SH-SY5Y (cell line): Measurements from ENCODE around the gene CA5B.

Source experiments
- GATA2 ChIP-seq: IDR thresholded peaks from 2 replicates; pipeline ENCODE4 v1.6.1; 2011; ENCODE audit warnings: mild to moderate bottlenecking, low read depth, low read length
- GATA3 ChIP-seq: IDR thresholded peaks from 2 replicates; pipeline ENCODE4 v1.6.1; 2011; ENCODE audit warnings: low read depth, mild to moderate bottlenecking, low read length, moderate library complexity

The CA5B gene

DNA sequence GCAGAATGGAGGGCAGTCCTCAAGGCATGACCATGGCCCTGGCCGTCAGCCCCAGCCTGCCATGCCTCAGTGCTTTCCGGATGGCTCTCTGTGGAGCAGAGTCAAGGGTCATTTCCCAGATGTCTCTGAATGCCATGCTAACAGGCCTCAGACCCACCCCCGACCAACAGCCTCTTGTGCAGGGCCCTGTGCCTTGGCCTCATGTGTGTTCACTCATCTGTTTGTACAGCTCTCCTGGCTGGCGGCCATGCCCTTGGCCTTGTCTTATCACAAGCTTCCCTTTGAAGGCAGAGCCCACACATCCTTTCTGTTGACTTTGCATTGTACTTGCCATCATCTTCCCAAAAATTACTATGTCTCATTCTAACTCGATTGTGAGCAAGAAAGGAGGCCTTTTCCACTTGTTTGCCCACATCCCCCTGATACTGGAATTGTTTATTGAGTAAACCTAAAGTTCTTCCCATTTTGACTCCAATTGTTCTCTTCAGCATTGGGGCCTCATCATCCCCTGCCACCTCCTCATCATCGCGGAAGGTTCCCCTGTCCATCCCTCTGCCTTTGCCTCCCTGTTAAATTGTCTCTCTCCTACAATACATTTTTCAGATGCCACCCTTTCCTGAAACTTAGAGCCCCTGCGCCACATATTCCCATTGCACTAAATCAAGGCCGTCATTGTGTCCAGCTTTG, 6.3 kb downstream of the CA5B start:
- TF ChIP-seq GATA3, result no peak
- TF ChIP-seq GATA2, result no peak

DNA sequence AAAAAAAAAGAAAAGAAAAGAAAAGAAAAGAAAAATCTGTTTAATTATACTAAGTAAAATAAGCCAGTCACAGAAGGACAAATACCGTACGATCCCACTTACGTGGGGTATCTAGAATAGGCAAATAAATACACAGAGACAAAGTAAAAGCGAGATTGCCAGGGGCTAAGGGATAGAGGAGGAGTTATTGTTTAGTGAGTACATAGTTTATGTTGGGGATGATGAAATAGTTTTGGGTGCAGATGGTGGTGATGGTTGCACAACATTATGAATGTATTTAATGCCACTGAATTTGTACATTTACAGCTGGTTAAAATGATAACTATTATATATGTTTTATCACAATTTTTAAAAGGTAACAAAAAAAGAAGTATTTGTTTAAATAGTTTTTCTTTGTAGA, 7.1 kb downstream of the CA5B start:
- TF ChIP-seq GATA3 (no peak), GATA2 (no peak)

DNA sequence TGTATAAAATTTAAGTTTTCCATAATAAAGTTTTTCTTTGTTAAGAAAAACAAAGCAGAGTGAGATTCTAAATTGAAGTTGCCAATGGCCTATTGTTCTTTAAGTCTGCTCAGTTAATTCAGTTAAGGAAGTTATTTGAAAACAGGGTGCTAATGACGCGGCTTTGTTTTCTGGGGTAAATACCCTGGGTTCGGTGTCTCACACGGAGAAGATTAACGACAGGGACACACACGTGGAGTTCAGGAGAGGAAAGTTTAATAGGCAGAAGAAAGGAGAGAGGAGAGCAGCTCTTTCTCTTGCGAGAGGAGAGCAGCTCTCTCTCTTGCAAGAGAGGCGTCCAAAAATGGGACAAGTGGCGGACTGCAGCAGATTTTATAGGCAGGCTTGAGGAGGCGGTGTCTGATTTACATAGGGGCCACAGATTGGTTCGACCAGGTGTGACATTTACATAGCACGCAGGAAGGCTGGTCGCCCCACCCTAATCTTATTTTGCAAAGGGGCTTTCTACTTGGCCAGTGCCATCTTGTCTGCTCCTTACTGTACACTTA, 9.6 kb downstream of the CA5B start:
- no peak for TF ChIP-seq GATA2

DNA sequence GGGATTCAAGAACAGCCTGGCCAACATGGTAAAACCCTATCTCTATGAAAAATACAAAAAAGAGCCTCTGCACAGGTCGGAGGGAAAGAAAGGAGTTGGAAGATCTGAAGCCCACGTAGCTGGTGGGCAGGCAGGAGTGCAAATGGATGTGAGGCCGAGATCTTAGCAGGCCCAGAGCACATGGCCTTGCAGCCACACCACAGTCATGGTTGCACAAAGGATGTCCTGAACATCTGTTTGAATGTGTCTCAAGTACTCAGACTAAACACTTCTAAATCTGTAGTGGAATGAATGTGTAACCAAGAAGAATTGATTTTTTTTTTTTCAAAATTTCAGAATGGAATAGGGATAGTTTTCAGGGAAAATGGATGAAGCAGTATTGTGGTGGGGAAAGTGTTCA, 10.8 kb downstream of the CA5B start:
- TF ChIP-seq GATA3 (no peak), GATA2 (no peak)

DNA sequence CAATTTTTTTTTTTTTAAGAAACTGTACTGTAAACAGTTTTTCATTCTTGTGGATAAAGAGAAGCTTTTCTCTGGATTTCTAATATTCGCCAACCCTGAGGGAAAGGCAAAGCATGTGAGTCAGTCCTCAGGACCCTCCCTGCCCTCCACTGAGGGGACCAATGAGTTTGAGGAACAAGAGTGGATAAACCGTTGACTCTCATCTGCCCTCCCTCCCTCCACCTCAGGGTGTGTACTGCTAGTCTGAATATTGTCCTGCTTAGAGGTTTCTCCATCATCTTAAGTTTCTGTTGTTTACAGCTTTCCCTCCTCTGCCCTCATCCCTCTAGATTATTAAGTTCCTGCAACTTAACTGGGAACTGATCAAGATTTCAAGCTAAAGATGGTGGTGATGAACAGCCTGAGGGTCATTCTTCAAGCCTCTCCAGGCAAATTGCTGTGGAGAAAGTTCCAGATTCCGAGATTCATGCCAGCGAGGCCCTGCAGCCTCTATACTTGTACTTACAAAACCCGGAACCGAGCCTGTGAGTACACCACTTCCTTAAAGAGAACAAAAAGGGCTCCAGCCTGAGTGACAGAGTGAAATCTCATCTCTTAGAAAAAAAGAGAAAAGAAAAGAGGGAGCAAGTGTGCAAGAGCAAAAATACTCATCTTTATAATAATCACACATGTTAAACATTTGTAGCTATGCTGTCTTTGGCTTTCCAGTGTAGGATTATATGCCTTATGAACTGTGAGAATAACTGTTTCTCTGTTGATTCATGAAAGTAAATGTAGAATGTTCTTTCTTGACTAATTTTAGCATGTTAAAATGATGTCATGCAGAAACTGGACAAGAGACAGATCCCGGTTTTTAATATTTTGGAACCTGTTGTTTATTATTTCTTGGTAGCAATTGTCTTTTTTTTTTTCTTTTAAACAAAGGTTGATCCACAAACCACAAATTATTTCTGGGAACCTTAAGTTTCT, 11.9 kb downstream of the CA5B start:
- TF ChIP-seq GATA2 (no peak), GATA3 (no peak)

DNA sequence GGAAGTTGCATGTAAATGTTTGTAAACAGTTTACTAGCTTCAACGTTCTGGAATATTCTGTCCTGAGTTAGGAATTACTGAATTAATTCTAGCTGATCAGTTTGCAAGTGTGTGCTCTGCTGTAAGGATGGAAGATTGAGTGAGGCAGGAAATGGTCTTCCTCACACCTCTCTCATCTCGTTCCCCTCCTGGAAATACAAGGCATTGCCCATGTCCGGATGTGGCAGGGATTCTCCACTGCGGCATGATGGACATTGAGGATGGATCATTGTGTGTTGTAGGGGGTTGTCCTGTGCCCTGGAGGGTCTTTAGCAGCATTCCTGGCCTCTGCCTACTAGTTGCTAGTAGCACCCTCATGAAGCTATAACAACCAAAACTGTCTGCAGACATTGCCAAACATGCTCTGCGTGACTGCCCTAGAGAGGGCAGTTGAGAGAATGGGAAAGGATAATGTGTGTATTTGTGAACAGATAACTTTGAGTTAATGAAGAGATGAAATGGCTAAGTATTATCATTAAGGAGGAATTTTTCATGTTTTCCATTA, 12.6 kb downstream of the CA5B start:
- TF ChIP-seq GATA2 (no peak), GATA3 (no peak)

DNA sequence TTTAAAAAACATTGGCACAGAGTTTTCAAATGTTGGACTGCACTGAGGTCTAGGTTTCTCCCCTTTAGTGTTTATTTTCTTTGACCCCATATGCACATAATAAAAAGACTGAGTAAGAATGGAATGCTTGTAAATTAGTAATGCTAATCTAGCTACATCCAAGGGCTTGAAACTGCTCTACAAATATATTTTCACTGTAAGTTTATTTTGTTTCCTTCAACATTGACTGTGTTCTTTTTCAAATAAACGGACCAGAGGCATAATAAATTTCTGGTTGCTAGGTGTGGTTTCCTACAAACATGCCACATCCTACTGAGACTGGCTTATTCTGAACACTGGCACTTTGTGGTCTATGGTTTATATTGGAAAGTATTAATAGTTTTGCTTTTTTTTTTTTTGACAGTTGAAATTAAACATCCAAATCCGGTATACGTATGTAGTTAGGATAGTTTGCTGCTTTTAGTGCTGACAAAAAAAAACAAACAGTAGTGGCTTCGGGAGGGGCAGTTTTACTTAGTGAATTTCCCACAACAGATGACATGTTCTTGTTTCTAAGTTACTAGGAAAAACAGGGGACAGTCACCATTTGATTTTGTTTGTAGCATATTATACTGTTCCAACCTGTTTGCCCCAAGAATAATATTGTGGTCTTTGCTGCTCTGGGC, 13.2 kb downstream of the CA5B start:
- TF ChIP-seq GATA2 (no peak), GATA3 (no peak)

DNA sequence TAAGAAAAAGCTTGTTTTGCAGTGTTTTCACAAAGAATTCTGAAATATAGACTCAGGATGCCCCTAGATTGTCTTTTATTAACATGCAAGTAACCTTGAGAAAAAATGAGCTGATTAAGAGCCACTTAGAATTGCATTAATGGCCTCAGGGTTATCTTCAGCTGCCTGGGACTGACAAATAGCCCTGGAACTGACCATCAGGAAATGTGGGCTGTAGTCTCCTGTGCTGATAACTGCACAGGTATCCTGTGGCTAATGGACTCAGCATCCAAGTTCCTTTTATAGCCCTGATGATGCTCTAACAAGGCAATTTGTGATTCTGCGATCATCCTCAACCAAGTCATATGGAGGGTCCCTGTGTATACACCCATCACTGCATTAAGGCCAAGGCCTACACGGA, 17.0 kb downstream of the CA5B start:
- TF ChIP-seq GATA2, result no peak
- no peak for TF ChIP-seq GATA3

DNA sequence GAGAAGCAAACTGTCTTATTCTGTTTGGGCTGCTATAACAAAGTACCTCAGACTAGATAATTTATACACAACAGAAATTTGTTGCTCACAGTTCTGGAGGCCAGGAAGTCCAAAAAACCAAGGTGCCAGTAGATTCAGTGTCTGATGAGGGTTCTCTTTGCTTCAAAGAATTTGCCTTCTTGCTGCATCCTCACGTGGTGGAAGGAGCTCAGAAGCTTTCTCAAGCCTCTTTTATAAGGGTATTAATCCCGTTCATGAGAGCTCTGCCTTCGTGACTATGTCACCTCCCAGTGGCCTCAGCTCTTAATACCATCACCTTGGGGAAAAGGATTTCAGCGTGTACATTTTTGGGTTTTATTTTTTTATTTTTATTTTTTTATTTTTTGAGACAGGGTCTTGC, 20.1 kb downstream of the CA5B start:
- TF ChIP-seq GATA2 (no peak), GATA3 (no peak)

DNA sequence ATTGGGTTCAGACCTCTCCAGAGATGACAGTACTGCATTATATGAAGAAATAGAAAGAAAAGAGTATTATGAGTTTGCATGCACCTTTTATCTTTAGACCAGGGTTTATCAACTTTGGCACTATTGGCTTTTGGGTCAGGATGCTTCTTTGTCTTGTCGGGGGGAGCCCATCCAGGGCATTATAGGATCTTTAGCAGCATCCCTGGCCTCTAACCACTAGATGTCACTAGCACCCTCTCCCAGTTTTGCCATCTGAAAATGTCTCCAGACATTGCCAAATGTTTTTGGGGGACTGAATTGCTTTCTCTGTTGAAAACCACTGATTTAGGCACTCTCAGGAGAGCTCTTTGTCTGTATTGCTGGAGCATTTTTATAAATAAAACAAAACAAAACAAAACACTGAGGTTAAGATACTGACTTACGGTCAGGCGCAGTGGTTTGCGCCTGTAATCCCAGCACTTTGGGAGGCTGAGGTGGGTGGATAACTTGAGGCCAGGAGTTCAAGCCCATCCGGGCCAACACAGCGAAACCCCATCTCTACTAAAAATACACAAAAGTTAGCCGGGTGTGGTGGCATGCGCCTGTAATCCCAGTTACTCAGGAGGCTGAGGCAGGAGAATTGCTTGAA, 23.6 kb downstream of the CA5B start:
- TF ChIP-seq GATA2 (no peak), GATA3 (no peak)

DNA sequence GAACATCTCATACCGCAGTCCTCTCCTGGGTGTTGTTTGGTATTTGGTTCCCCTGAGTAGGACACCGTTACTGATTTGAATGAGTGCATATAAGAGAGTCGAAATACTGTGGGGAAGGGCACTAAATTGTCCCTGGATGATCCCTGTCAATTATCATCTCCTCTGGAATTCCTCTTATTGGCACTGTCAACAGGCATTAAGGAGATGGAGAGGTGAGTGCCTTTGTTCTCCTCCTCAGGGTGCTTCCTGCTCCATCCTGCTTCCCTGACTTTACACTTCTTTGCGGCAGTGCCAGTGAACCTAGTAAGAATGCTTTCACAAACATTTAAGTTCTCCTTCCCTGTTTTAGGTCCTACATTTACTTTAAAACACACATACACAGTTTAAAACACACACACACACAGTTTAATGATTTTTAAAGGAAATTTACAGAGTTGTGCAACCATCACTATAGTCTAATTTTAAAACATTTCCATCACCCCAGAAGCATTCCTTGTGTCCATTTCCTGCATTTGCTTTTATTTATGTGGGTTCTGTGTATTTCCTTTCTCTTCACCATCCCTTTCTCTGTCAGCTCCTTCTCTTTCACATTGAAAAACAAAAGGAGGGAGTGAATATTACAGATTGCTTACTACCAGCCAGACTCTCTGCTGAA, 31.4 kb downstream of the CA5B start:
- no peak for TF ChIP-seq GATA3

DNA sequence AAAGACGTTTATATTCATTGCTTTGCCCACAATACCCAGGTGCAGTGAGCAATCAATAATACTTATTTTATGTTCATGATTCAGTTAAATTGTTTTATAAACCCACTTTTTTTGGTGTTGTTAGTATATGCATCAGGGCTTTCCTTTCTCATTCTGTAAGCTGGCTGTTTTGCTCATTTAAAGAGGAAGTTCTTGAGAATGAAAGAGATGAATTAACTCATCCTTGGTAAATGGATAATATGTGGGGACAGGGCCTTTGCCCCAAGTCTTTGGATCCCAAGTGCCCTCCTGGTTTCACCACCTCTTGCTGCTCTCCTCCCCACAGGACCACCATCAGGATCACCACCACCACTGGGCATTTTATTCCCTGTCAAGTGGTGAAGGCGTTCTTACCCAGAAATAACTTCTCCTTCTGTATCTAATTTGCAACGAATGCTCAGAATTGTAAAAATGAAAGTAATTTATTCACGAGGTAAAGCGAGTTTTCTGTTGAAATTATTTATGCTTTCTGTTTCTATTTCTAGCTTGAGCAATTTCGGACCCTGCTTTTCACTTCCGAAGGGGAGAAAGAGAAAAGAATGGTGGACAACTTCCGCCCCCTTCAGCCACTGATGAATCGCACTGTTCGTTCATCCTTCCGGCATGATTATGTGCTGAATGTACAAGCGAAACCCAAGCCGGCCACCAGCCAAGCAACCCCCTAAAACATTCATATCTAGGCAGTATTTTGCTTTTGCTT, 44.1 kb downstream of the CA5B start:
- no peak for TF ChIP-seq GATA2
- TF ChIP-seq GATA3, result no peak
